Naive thymus-derived CD4-positive, alpha-beta T cell (primary cell): ENCODE data around the gene CLCA4. TPM values are rescaled to one million over a fixed set of nuclear protein-coding genes. Genes with fewer than 3 reads are reported as not detected.

Experiments used
- ATAC-seq: fragments of 150-1000 bp; cut with Tn5 transposase; 2 replicates; pipeline ENCODE4 v1.10.0; 2021; ENCODE audit warnings: mild to moderate bottlenecking, moderate library complexity
- CTCF ChIA-PET: fragments of 350-600 bp; sonication (Branson Sonifier 250); formaldehyde crosslinking; loops from one replicate; lab custom pipeline; 2021; ENCODE audit warnings: antibody characterized with exemption; lab: Charles Lee
- POLR2A ChIA-PET: fragments of 350-600 bp; sonication (Branson Sonifier 250); formaldehyde crosslinking; loops from one replicate; lab custom pipeline; 2021; ENCODE audit warnings: antibody characterized with exemption, inconsistent platforms; lab: Charles Lee
- DNase-seq, 9 donors: peaks; one replicate each; pipeline versions ENCODE4 v3.0.0 to v3.0.0-alpha.2; 2020 to 2022; ENCODE audit warnings: mixed read lengths in 1 of 9
- H3K27ac ChIP-seq: one replicate; pipeline ENCODE4 v1.7.0; 2013; ENCODE audit warnings: mild to moderate bottlenecking, low read depth, low read length, moderate library complexity
- H3K27me3 ChIP-seq, 2 donors: one replicate each; pipeline ENCODE4 v1.7.0; 2013; ENCODE audit warnings: low read length in 2 of 2, mild to moderate bottlenecking in 2 of 2, moderate library complexity in 2 of 2; ENCODE audit not compliant: control insufficient read depth in 2 of 2, insufficient read depth in 2 of 2
- H3K36me3 ChIP-seq, 3 experiments: 1 replicate in 2 of 3; 2 replicates in 1 of 3; pipeline ENCODE4 v1.7.0; 2013; ENCODE audit warnings: low read length in 3 of 3, mild to moderate bottlenecking in 3 of 3, moderate library complexity in 1 of 3; ENCODE audit not compliant: insufficient read depth in 3 of 3, control insufficient read depth in 2 of 3
- H3K4me1 ChIP-seq, 2 donors: one replicate each; pipeline ENCODE4 v1.7.0; 2013; ENCODE audit warnings: low read length in 2 of 2, mild to moderate bottlenecking in 2 of 2, moderate library complexity in 1 of 2; ENCODE audit not compliant: control insufficient read depth in 2 of 2, insufficient read depth in 2 of 2
- H3K4me3 ChIP-seq: 2 replicates; pipeline ENCODE4 v1.7.0; 2013; ENCODE audit warnings: mild to moderate bottlenecking, low read length
- H3K9me3 ChIP-seq, 3 experiments: 1 replicate in 2 of 3; 2 replicates in 1 of 3; pipeline ENCODE4 v1.7.0; 2013; ENCODE audit warnings: low read length in 3 of 3; ENCODE audit not compliant: control insufficient read depth in 2 of 3
- H3K27ac Mint-ChIP-seq, 9 donors: one replicate each; pipeline ENCODE4 v1.8.0; 2020 to 2022; ENCODE audit warnings: mixed read lengths in 9 of 9, mild to moderate bottlenecking in 8 of 9, moderate library complexity in 5 of 9, inconsistent platforms in 2 of 9
- H3K27me3 Mint-ChIP-seq, 5 donors: one replicate each; pipeline ENCODE4 v1.8.0; 2021 to 2022; ENCODE audit warnings: mixed read lengths in 5 of 5, mild to moderate bottlenecking in 1 of 5
- H3K36me3 Mint-ChIP-seq, 5 donors: one replicate each; pipeline ENCODE4 v1.8.0; 2020 to 2022; ENCODE audit warnings: mixed read lengths in 5 of 5, mild to moderate bottlenecking in 3 of 5, inconsistent platforms in 1 of 5
- H3K4me1 Mint-ChIP-seq, 7 donors: one replicate each; pipeline ENCODE4 v1.8.0; 2020 to 2022; ENCODE audit warnings: mixed read lengths in 7 of 7, mild to moderate bottlenecking in 3 of 7, inconsistent platforms in 1 of 7
- H3K4me3 Mint-ChIP-seq, 10 donors: one replicate each; pipeline ENCODE4 v1.8.0; 2020 to 2022; ENCODE audit warnings: mild to moderate bottlenecking in 10 of 10, mixed read lengths in 10 of 10, moderate library complexity in 6 of 10, inconsistent platforms in 2 of 10
- H3K9me3 Mint-ChIP-seq, 11 donors: one replicate each; pipeline ENCODE4 v1.8.0; 2020 to 2022; ENCODE audit warnings: mixed read lengths in 11 of 11, mild to moderate bottlenecking in 4 of 11, inconsistent platforms in 1 of 11, moderate library complexity in 1 of 11
- intact Hi-C, 2 donors: fragments of 100-400 bp; cut with micrococcal nuclease; formaldehyde crosslinking; loops; one replicate each; pipeline ENCODE4 v1.15.1; 2023
- polyA plus RNA-seq, 2 donors: library from polyadenylated mRNA; unstranded; fragments of 300-500 nt; fragmentation: Illumina TruSeq; gene quantifications; one replicate each; pipeline ENCODE4 v1.2.3, GENCODE V29; 2021
- total RNA-seq, 6 experiments: library from RNA in 5 of 6; stranded (reverse) in 5 of 6; gene quantifications; 1 replicate in 5 of 6; 2 replicates in 1 of 6; pipeline ENCODE4 v1.2.3 and lab custom pipeline; 2021 to 2026

The CLCA4 gene
- total and polyA plus RNA-seq, 7 experiments from 2014 or later: not detected

- Mint-ChIP-seq H3K4me1 (no peaks in the 10 kb centered on the region), H3K27me3 (peaks cover 13 to 38% (median 30%) of the 10 kb centered on the region in 5 donors), H3K9me3 (peaks cover 0 to 3% (median 0%) of the 10 kb centered on the region in 11 donors), H3K4me3 (no peak overlapping the region), H3K27ac (no peak overlapping the region), H3K36me3 (no peaks in the 10 kb centered on the region)
- ChIA-PET CTCF (interaction anchor here (0.6 kb wide), 1 partner anchor 31 kb away, joined by 4 read pairs; no protein-coding TSS in a partner anchor), POLR2A (no interaction called here)
- Histone ChIP-seq H3K27me3 (peaks cover 0 to 5% of the 10 kb centered on the region in 2 donors), H3K4me1 (no peaks in the 10 kb centered on the region), H3K27ac (no peak overlapping the region), H3K9me3 (no peaks in the 10 kb centered on the region), H3K36me3 (no peaks in the 10 kb centered on the region), H3K4me3 (no peak overlapping the region)
- ATAC-seq (no peak), DNase-seq (no peak)
- intact Hi-C loops: no loop called here
Measured at GRCh38 chr1:86538775-86539174, 8.1 kb upstream of the CLCA4 start.

GRCh38 chr1:86541859-86542258 is 5.0 kb upstream of the CLCA4 start:
- ChIA-PET CTCF (no interaction called here), POLR2A (no interaction called here)
- Mint-ChIP-seq H3K27me3 (peaks cover 4 to 46% (median 25%) of the 10 kb centered on the region in 5 donors), H3K27ac (no peak overlapping the region), H3K4me1 (no peaks in the 10 kb centered on the region), H3K36me3 (no peaks in the 10 kb centered on the region), H3K9me3 (peaks cover 0 to 4% (median 0%) of the 10 kb centered on the region in 11 donors), H3K4me3 (no peak overlapping the region)
- ATAC-seq: no peak
- H3K27me3 ChIP-seq: peaks cover 0 to 5% of the 10 kb centered on the region in 2 donors
- DNase-seq: no peak
- intact Hi-C loops: no loop called here
- H3K4me1 ChIP-seq: no peaks in the 10 kb centered on the region
- H3K36me3 ChIP-seq: no peaks in the 10 kb centered on the region
- H3K4me3 ChIP-seq: no peak overlapping the region
- no peaks in the 10 kb centered on the region for H3K9me3 ChIP-seq
- H3K27ac ChIP-seq: no peak overlapping the region

- no peak overlapping the region for H3K27ac ChIP-seq
- ChIA-PET CTCF (no interaction called here), POLR2A (no interaction called here)
- intact Hi-C loops: no loop called here
- no peak for ATAC-seq
- peaks cover 4 to 42% (median 21%) of the 10 kb centered on the region in 5 donors for H3K27me3 Mint-ChIP-seq
- H3K27ac Mint-ChIP-seq: no peak overlapping the region
- H3K9me3 ChIP-seq: no peaks in the 10 kb centered on the region
- no peaks in the 10 kb centered on the region for H3K36me3 ChIP-seq
- no peaks in the 10 kb centered on the region for H3K36me3 Mint-ChIP-seq
- H3K4me1 ChIP-seq: no peaks in the 10 kb centered on the region
- H3K27me3 ChIP-seq: peaks cover 0 to 5% of the 10 kb centered on the region in 2 donors
- no peak overlapping the region for H3K4me3 Mint-ChIP-seq
- DNase-seq: no peak
- no peak overlapping the region for H3K4me3 ChIP-seq
- no peaks in the 10 kb centered on the region for H3K4me1 Mint-ChIP-seq
- peaks cover 0 to 4% (median 0%) of the 10 kb centered on the region in 11 donors for H3K9me3 Mint-ChIP-seq
Measured at GRCh38 chr1:86542631-86543030, 4.2 kb upstream of the CLCA4 start.

GRCh38 chr1:86548839-86549238 is 2.0 kb downstream of the CLCA4 start:
- Mint-ChIP-seq H3K27ac (no peak overlapping the region), H3K4me3 (no peak overlapping the region)
- CTCF ChIA-PET: no interaction called here

GRCh38 chr1:86551305-86551704 is 4.4 kb downstream of the CLCA4 start:
- Histone ChIP-seq H3K36me3 (no peaks in the 10 kb centered on the region), H3K27ac (no peak overlapping the region), H3K9me3 (no peaks in the 10 kb centered on the region), H3K27me3 (no peaks in the 10 kb centered on the region), H3K4me3 (no peak overlapping the region), H3K4me1 (no peaks in the 10 kb centered on the region)
- CTCF ChIA-PET: no interaction called here
- intact Hi-C loops: no loop called here
- Mint-ChIP-seq H3K36me3 (no peaks in the 10 kb centered on the region), H3K4me1 (no peaks in the 10 kb centered on the region), H3K4me3 (no peak overlapping the region), H3K9me3 (peaks cover 0 to 6% (median 0%) of the 10 kb centered on the region in 11 donors), H3K27me3 (peaks cover 0 to 6% (median 4%) of the 10 kb centered on the region in 5 donors), H3K27ac (no peak overlapping the region)
- ATAC-seq: no peak
- POLR2A ChIA-PET: no interaction called here
- no peak for DNase-seq

More at GRCh38 chr1:86548839-86549238, 2.0 kb downstream of the CLCA4 start:
- no peaks in the 10 kb centered on the region for H3K4me1 ChIP-seq
- POLR2A ChIA-PET: no interaction called here
- ATAC-seq (no peak), DNase-seq (no peak)
- no peaks in the 10 kb centered on the region for H3K27me3 ChIP-seq
- Mint-ChIP-seq H3K36me3 (no peaks in the 10 kb centered on the region), H3K4me1 (no peaks in the 10 kb centered on the region), H3K27me3 (peaks cover 1 to 22% (median 7%) of the 10 kb centered on the region in 5 donors), H3K9me3 (peaks cover 0 to 4% (median 0%) of the 10 kb centered on the region in 11 donors)
- H3K9me3 ChIP-seq: no peaks in the 10 kb centered on the region
- H3K4me3 ChIP-seq: no peak overlapping the region
- no peaks in the 10 kb centered on the region for H3K36me3 ChIP-seq
- intact Hi-C loops: no loop called here
- H3K27ac ChIP-seq: no peak overlapping the region

- Histone ChIP-seq H3K9me3 (no peaks in the 10 kb centered on the region), H3K27me3 (no peaks in the 10 kb centered on the region), H3K27ac (no peak overlapping the region), H3K4me3 (no peak overlapping the region), H3K4me1 (no peaks in the 10 kb centered on the region), H3K36me3 (no peaks in the 10 kb centered on the region)
- ChIA-PET POLR2A (no interaction called here), CTCF (no interaction called here)
- intact Hi-C loops: no loop called here
- H3K9me3 Mint-ChIP-seq: peaks cover 0 to 9% (median 3%) of the 10 kb centered on the region in 11 donors
- H3K4me1 Mint-ChIP-seq: no peaks in the 10 kb centered on the region
- ATAC-seq: no peak
- H3K36me3 Mint-ChIP-seq: peaks cover 0 to under 1% (median 0%) of the 10 kb centered on the region in 5 donors
- peaks cover 0 to 14% (median 8%) of the 10 kb centered on the region in 5 donors for H3K27me3 Mint-ChIP-seq
- no peak for DNase-seq
- H3K4me3 Mint-ChIP-seq: no peak overlapping the region
- no peak overlapping the region for H3K27ac Mint-ChIP-seq
Measured at GRCh38 chr1:86552376-86552775, 5.5 kb downstream of the CLCA4 start.

GRCh38 chr1:86557739-86558138 is 10.9 kb downstream of the CLCA4 start:
- no peak for DNase-seq
- H3K4me1 Mint-ChIP-seq: no peaks in the 10 kb centered on the region
- H3K27ac Mint-ChIP-seq: no peak overlapping the region
- intact Hi-C loops: no loop called here
- POLR2A ChIA-PET: no interaction called here
- ATAC-seq: no peak
- H3K27me3 Mint-ChIP-seq: peaks cover 0 to 34% (median 28%) of the 10 kb centered on the region in 5 donors
- Histone ChIP-seq H3K27me3 (no peaks in the 10 kb centered on the region), H3K9me3 (peaks cover 0 to 4% (median 0%) of the 10 kb centered on the region in 3 experiments), H3K4me1 (no peaks in the 10 kb centered on the region), H3K27ac (no peak overlapping the region), H3K36me3 (no peaks in the 10 kb centered on the region), H3K4me3 (no peak overlapping the region)
- H3K4me3 Mint-ChIP-seq: no peak overlapping the region
- CTCF ChIA-PET: no interaction called here
- peaks cover 0 to 31% (median 15%) of the 10 kb centered on the region in 11 donors for H3K9me3 Mint-ChIP-seq
- H3K36me3 Mint-ChIP-seq: peaks cover 0 to 8% (median 3%) of the 10 kb centered on the region in 5 donors
